NOMO-1 treated with dmso at 0.1 percent for 144 hours (cell line): Measurements from ENCODE around the gene VWA8.
A peak's percentile ranks its signal among the peaks of the same experiment; 100 is the strongest.
"Not testable (repeated sequence)": the region's sequence is repeated elsewhere in the genome, so short reads cannot be mapped to it uniquely, and the experiment has no call there.

Experiments
- DNase-seq: peaks from one replicate; lab custom pipeline; 2025; ENCODE audit not compliant: unreplicated experiment; lab: John Stamatoyannopoulos, UW

VWA8 gene

DNA sequence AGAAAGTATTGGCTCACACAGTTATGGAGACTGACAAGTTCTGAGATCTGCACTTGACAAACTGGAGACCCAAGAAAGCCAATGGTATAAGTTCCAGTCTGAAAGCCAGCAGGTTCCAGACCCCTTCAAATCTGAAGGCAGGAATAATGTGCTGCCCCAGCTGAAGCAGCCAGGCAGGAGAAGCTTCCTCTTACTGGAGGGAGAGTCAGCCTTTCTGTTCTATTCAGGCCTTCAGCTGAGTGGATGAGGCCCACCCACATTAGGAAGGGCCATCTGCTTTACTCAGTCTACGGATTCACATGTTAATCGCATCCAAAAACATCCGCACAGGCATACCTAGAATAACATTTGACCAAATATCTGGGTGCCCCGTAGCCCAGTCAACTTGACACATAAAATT lies 8.2 kb upstream of the VWA8 start:
- DNase-seq = no peak

DNA sequence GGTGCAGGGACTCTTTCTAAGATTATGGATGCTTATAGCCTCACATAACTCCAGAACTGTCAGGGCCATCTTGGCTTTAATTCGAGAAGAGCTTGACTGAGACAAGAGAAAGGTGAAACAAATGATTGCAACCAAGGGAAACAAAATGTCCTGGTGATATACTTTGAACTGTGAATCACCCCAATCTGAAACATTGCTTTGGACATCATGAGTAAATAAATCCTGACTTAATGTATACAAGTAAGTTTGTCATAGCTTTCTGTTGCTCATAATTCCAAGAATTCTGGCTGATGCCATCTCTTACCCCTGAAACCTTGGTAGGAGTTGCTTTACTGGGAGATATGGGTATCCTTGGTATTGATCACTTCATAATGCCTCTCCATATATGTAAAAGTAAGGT lies 5.8 kb upstream of the VWA8 start:
- DNase-seq = no peak

- DNase-seq = no peak
Observed at GRCh38 chr13:41962994-41963393, 2.1 kb upstream of the VWA8 start.

- DNase-seq = no peak
Observed at GRCh38 chr13:41961466-41961760, 504 bp upstream of the VWA8 start.

DNA sequence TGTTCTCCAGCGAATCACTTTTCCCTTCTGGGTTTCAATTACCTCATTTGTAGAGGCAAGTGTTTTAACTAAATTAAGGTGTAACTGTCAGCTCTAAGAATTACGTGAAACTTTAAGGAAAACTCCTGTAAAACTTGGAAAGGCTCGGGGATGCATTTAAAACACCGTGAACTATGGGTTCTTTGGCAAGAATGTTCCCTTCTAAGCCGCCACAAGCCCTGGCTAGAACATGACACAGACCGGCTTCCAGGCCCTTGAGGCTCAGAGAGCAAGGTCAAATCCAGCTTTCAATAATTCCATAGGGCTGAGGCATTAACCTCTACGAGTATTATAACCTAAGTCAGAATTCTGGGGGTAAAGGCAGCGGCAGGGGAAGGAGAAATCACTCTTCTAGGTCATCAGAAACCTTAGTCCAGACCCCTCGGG lies 685 bp downstream of the VWA8 start:
- no peak for DNase-seq

- DNase-seq = no peak
Observed at GRCh38 chr13:41956272-41956671, 4.6 kb downstream of the VWA8 start.

- peak; percentile 78 for DNase-seq
Observed at GRCh38 chr13:41955605-41956004, 5.3 kb downstream of the VWA8 start.

- no peak for DNase-seq
Observed at GRCh38 chr13:41954226-41954625, 6.7 kb downstream of the VWA8 start.

DNA sequence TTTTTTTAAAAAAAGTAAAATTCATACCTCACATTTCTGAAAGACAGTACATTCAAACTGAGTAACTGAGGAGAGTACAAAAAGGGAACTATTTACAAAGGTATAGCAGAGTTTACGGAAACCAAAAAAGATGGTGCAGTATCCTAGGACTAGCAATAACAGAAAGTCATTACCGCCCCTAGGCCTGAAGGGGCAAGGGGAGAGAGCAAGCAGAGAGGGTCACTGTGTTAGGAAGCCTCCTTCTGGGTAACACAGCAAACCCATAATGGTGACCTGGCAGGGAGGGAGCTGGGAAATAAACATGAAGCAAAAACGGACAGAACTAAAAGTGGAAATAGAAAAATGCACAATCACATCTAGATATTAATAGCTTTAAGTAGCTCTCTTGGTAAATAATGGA lies 8.2 kb downstream of the VWA8 start:
- no peak for DNase-seq

GRCh38 chr13:41949104-41949503 lies 11.8 kb downstream of the VWA8 start:
- DNase-seq = not testable (repeated sequence)

DNA sequence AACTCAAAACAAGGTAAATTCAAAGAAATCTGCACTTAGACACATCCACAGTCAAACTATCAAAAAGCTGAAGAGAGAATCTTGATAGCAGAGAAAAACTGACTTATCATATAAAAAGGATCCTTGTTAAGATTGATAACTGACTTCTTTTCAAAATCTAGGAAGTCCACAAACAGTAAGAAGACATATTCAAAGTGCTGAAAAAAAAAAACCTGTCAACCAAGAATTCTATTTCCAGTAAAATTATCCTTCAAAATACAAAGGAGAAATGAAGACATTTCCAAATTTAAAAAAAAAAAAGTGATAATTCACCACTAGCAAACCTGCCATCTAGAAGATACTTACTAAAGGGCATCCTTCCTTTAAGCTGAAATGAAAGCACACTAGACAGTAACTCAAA lies 15.0 kb downstream of the VWA8 start:
- no peak for DNase-seq

DNA sequence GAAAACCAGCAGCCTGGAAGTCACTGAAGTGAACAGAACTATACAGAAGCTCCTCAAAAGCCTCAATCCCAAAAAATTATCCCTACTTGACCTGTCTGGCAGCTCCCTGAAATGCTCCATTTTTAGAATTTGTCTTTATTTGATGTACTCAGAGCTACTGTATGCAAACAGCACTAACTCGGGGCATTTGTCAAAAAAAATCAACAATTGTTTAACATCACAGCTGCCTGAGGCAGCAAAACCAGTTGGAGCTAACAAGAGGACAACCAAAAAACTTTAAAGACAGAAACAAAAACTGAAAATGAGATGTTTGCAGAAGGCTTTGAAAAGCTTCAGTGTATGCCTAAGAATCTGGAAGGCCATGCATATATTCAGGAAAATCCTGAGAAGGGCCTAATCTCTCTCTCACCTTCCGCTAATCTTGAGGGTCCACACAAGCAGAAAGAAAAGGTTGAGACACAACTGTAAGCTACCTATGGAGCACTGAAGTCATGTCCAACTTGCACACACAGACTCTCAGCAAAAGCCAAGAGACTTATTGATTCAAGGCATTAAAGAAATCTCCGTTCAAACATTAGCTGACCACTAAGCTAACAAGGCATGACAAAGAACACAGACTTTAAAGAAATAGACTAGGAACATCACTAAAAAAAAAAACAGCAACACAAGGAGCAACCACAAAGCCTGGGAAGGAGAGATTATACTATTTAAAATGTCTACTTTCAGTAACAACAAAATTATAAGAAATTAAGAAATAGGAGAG lies 16.1 kb downstream of the VWA8 start:
- no peak for DNase-seq

DNA sequence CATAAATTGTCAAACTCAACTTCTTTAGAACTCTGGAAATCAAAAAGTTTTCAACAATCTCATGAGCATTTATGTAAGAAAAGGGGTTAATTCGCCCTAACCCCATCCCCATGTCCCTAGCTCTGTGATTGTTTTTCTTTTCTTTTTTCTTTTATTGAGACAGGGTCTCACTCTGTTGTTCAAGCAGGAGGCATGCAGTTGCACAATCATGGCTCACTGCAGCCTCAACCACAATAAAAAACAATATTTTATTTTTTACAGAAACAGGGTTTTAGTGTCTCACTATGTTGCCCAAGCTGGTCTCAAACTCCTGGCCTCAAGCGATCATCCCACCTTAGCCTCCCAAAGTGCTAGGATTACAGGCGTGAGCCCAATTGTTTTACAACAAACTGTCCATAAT lies 16.7 kb downstream of the VWA8 start:
- DNase-seq = no peak

- no peak for DNase-seq
Observed at GRCh38 chr13:41942462-41943094, 18.3 kb downstream of the VWA8 start.

GRCh38 chr13:41941174-41941573 lies 19.7 kb downstream of the VWA8 start:
- no peak for DNase-seq

GRCh38 chr13:41939398-41939797 lies 21.5 kb downstream of the VWA8 start:
- DNase-seq = no peak

GRCh38 chr13:41938918-41939317 lies 22.0 kb downstream of the VWA8 start:
- peak; percentile 37 for DNase-seq

DNA sequence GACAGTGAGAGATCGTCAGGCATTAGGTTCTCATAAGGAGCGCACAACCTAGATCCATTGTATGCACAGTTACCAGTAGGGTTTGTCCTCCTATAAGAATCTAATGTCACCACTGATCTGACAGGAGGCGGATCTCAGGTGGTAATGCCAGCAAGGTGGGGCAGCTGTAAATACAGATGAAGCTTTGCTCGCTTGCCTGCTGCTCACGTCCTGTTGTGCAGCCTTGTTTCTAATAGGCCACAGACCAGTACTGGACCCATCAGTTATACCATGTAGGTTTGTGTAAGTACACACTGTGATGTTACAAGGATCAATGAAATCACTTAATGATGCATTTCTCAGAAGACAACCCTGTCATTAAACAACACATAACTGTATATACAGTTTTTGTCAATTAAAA lies 23.5 kb downstream of the VWA8 start:
- no peak for DNase-seq

GRCh38 chr13:41935501-41935900 lies 25.4 kb downstream of the VWA8 start:
- DNase-seq = no peak

DNA sequence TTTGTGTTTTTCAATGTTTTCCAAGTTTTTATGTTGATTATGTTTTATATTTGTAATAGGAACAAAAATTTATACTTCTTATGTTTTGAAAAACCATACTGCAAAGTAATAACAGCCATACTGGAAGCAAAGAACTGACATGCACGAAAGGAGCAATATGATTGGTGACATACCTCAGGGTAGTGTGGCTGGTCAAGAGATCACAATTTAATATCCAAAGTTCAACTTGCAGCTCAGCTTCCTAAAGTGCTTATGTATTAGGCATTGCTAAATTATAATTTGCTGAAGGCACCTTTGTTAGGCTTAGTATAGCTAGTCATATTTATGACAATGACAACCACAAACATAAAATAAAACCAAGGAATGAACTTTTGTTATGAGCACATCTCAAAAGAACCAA lies 25.9 kb downstream of the VWA8 start:
- DNase-seq = no peak

- DNase-seq = no peak
Observed at GRCh38 chr13:41934120-41934519, 26.8 kb downstream of the VWA8 start.

DNA sequence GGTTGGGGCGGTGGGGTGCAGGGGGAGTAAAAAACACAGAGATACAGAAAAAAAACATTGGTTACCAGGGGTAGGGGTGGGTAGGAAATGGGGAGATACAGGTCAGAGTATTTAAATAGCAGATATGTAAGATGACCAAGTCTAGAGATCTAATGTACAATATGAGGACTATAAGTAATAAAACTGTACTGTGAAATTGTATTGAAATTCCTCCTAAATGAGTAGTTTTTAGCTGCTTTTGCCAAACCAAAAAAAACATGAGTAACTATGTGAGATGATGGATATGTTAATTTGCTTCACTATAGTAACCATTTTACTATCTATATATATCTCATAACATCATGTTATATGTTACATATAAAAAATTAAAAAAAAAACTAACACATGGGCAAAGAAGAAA lies 29.6 kb downstream of the VWA8 start:
- DNase-seq = no peak

- no peak for DNase-seq
Observed at GRCh38 chr13:41930154-41930553, 30.8 kb downstream of the VWA8 start.
